Duodenal mucosa (tissue), 2 donors: ENCODE results near the gene CLIP2.
"Not testable (repeated sequence)": the region's sequence is repeated elsewhere in the genome, so short reads cannot be mapped to it uniquely, and the experiment has no call there.

Source experiments
- H3K27ac ChIP-seq: one replicate; pipeline ENCODE4 v1.7.0; 2013; ENCODE audit warnings: low read depth, low read length
- H3K27me3 ChIP-seq, 2 donors: one replicate each; pipeline ENCODE4 v1.7.0; 2013; ENCODE audit warnings: low read length in 2 of 2, control low read depth in 1 of 2; ENCODE audit not compliant: insufficient read depth in 2 of 2, control insufficient read depth in 1 of 2
- H3K36me3 ChIP-seq, 2 donors: one replicate each; pipeline ENCODE4 v1.7.0; 2013; ENCODE audit warnings: low read length in 2 of 2, control low read depth in 1 of 2; ENCODE audit not compliant: insufficient read depth in 2 of 2, control insufficient read depth in 1 of 2
- H3K4me1 ChIP-seq, 2 donors: one replicate each; pipeline ENCODE4 v1.7.0; 2013; ENCODE audit warnings: low read length in 2 of 2, control low read depth in 1 of 2; ENCODE audit not compliant: insufficient read depth in 2 of 2, control insufficient read depth in 1 of 2
- H3K4me3 ChIP-seq, 2 donors: one replicate each; pipeline ENCODE4 v1.7.0; 2013; ENCODE audit warnings: low read length in 2 of 2, low read depth in 1 of 2
- H3K9ac ChIP-seq, 2 donors: one replicate each; pipeline ENCODE4 v1.7.0; 2013; ENCODE audit warnings: low read length in 2 of 2, low read depth in 1 of 2
- H3K9me3 ChIP-seq, 2 donors: one replicate each; pipeline ENCODE4 v1.7.0; 2013; ENCODE audit warnings: low read length in 2 of 2, control low read depth in 1 of 2; ENCODE audit not compliant: control insufficient read depth in 1 of 2

Gene CLIP2

GRCh38 chr7:74329225-74329624 lies 40.0 kb downstream of the CLIP2 start:
- Histone ChIP-seq H3K4me3 (no peak overlapping the region), H3K27ac (no peak overlapping the region), H3K9me3 (no peaks in the 10 kb centered on the region), H3K36me3 (peaks cover 4 to 6% of the 10 kb centered on the region in 2 donors), H3K9ac (no peak overlapping the region), H3K4me1 (peaks cover 6 to 7% of the 10 kb centered on the region in 2 donors), H3K27me3 (no peaks in the 10 kb centered on the region)

- no peaks in the 10 kb centered on the region for H3K9me3 ChIP-seq
- H3K27ac ChIP-seq, result no peak overlapping the region
These were observed 43.4 kb downstream of the CLIP2 start for GRCh38 chr7:74332373-74333176.

DNA sequence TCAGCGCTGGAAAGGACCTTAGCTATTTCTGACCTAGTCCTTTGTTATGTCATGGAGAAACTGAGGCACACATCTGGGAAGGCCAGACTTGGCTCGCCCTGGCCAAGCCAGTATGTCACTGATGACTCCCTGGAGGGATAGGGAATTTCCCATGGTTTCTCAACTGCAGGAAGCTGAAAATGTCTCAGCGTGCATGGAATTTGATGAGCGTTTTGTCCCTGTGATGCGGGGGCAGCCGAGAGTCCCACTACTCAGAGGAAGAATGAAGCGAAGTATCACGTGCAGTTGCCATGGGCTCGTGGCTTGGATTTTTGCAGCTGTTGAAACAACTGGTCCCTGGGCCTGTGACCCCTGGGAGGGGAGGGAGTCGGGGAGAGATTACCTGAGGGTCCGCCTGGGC lies 44.8 kb downstream of the CLIP2 start:
- Histone ChIP-seq H3K27ac (no peak overlapping the region), H3K4me3 (no peak overlapping the region), H3K36me3 (peaks cover 3 to 14% of the 10 kb centered on the region in 2 donors), H3K9me3 (no peaks in the 10 kb centered on the region), H3K27me3 (no peaks in the 10 kb centered on the region), H3K9ac (no peak overlapping the region), H3K4me1 (no peaks in the 10 kb centered on the region)

More at GRCh38 chr7:74332373-74333176, 43.4 kb downstream of the CLIP2 start:
- Histone ChIP-seq H3K9ac (no peak overlapping the region), H3K36me3 (peaks cover 3 to 6% of the 10 kb centered on the region in 2 donors), H3K27me3 (no peaks in the 10 kb centered on the region), H3K4me1 (no peaks in the 10 kb centered on the region), H3K4me3 (no peak overlapping the region)

DNA sequence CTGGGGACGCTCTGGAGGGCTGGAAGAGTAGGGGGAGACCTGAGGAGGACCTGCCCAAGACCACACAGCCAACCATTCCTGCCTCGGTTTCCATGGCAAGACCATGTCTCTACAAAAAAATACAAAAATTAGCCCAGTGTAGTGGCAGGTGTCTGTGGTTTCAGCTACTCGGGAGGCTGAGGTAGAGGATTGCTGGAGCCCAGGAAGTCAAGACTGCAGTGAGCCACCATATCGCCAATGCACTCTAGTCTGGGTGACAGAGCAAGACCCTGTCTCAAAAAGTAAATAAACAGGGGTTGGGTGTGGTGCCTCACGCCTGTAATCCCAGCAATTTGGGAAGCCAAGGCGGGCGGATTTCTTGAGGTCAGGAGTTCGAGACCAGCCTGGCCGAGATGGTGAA lies 48.7 kb downstream of the CLIP2 start:
- Histone ChIP-seq H3K36me3 (peaks cover 3 to 26% of the 10 kb centered on the region in 2 donors), H3K4me3 (no peak overlapping the region), H3K9me3 (no peaks in the 10 kb centered on the region), H3K27ac (no peak overlapping the region), H3K4me1 (no peaks in the 10 kb centered on the region), H3K9ac (no peak overlapping the region), H3K27me3 (no peaks in the 10 kb centered on the region)

- Histone ChIP-seq H3K36me3 (peaks cover 3 to 26% of the 10 kb centered on the region in 2 donors), H3K27me3 (no peaks in the 10 kb centered on the region), H3K9ac (no peak overlapping the region), H3K4me3 (no peak overlapping the region), H3K27ac (no peak overlapping the region), H3K4me1 (no peaks in the 10 kb centered on the region), H3K9me3 (no peaks in the 10 kb centered on the region)
These were observed 49.3 kb downstream of the CLIP2 start for GRCh38 chr7:74338366-74339108.

DNA sequence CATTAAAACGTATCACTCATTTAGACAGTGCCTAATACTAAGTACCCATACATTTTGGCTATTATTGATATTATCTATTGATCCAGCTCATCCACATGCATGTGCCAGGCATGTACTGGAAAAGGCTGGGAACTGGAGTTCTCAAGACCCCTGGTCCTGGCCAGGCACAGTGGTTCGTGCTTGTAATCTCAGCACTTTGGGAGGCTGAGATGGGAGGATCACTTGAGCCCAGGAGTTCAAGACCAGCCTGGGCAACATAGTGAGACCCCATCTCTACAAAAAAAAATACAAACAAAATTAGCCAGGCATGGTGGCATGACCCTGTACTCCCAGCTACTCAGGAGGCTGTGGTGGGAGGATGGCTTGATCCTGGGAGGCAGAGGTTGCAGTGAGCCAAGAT lies 50.4 kb downstream of the CLIP2 start:
- not testable (repeated sequence) for H3K27ac ChIP-seq, H3K4me3 ChIP-seq, H3K9ac ChIP-seq, H3K27me3 ChIP-seq, H3K4me1 ChIP-seq, H3K9me3 ChIP-seq
- H3K36me3 ChIP-seq, result peaks cover 0 to 21% of the 10 kb centered on the region in 2 donors

DNA sequence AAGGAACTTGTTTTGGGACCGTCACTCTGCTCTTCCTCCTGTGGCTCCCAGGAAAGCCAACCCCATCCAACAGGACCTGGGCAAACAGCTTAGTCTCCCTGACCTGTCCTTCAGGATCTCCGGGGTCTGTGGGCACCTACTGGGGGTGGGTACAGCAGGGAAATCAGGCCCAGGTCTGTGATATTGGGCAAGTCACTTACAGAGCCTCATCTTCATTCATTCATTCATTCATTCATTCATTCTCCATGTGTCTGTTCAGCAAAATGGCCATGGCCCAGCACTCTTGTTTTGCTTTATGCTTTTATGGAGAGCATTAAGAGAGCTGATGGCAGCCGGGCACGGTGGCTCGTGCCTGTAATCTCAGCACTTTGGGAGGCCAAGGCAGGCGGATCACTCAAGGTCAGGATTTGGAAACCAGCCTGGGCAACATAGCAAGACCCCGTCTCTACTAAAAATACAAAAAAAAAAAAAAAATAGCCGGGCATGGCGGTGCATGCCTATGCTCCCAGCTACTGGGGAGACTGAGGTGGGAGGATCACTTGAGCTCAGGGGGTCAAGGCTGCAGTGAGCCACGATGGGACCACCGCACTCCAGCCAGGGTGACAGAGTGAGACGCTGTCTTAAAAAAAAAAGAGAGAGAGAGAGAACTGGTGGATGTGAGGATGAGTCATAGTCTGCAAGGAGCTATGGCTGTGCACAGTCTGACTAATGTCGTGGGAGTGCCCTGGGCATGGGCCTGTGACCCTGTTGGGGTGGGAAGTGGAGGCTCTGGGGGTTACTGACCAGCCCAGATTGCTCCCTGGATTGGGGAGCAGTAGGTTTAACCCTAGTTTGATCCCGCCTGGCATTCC lies 54.3 kb downstream of the CLIP2 start:
- Histone ChIP-seq H3K27ac (no peak overlapping the region), H3K9me3 (no peaks in the 10 kb centered on the region), H3K4me1 (no peaks in the 10 kb centered on the region), H3K4me3 (no peak overlapping the region), H3K27me3 (no peaks in the 10 kb centered on the region), H3K9ac (no peak overlapping the region), H3K36me3 (peaks cover 0 to 20% of the 10 kb centered on the region in 2 donors)

- Histone ChIP-seq H3K27me3 (no peaks in the 10 kb centered on the region), H3K4me1 (no peaks in the 10 kb centered on the region), H3K4me3 (no peak overlapping the region), H3K36me3 (peaks cover 0 to 15% of the 10 kb centered on the region in 2 donors), H3K9ac (no peak overlapping the region), H3K27ac (no peak overlapping the region), H3K9me3 (no peaks in the 10 kb centered on the region)
These were observed 54.9 kb downstream of the CLIP2 start for GRCh38 chr7:74344132-74344496.

DNA sequence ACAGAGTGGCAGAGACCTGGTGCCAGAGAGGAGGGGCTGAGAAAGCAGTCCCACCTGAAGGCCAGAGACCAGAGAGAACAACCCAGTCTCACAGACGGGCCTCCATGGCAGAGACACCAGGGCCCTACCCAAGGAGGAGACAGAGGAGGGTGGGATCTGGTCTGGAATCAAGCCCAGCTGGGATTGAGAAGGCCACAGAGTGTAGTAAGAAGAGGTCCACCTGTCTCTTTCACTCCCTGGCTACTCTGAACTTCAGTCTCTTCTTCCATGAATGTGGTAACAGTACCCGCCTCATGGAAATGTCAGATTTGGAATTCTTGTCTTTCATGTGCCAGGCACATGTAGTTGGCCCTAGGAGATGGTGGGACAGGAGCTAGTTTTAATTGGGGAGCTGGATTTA lies 55.6 kb downstream of the CLIP2 start:
- peaks cover 0 to 12% of the 10 kb centered on the region in 2 donors for H3K36me3 ChIP-seq
- no peaks in the 10 kb centered on the region for H3K27me3 ChIP-seq
- H3K9ac ChIP-seq, result no peak overlapping the region
- no peaks in the 10 kb centered on the region for H3K9me3 ChIP-seq
- no peak overlapping the region for H3K4me3 ChIP-seq
- H3K27ac ChIP-seq, result no peak overlapping the region
- H3K4me1 ChIP-seq, result no peaks in the 10 kb centered on the region

- Histone ChIP-seq H3K9me3 (no peaks in the 10 kb centered on the region), H3K4me1 (no peaks in the 10 kb centered on the region), H3K9ac (no peak overlapping the region), H3K4me3 (no peak overlapping the region), H3K27ac (no peak overlapping the region), H3K36me3 (peaks cover 0 to 12% of the 10 kb centered on the region in 2 donors), H3K27me3 (no peaks in the 10 kb centered on the region)
These were observed 56.8 kb downstream of the CLIP2 start for GRCh38 chr7:74345970-74346369.
